HEK293 (cell line): Measurements from ENCODE around the gene FAM168B.

Experiments used
- KLF9 ChIP-seq: fragments of 450-650 bp; formaldehyde crosslinking; IDR thresholded peaks from 2 replicates; pipeline ENCODE4 v1.5.1; 2016; ENCODE audit warnings: missing biosample characterization, missing genetic modification characterization, low read depth
- ZBTB20 ChIP-seq: fragments of 450-650 bp; formaldehyde crosslinking; IDR thresholded peaks from 2 replicates; pipeline ENCODE4 v1.5.1; 2016; ENCODE audit warnings: missing biosample characterization, missing genetic modification characterization
- ZNF114 ChIP-seq: fragments of 450-650 bp; formaldehyde crosslinking; IDR thresholded peaks from 2 replicates; pipeline ENCODE4 v1.5.0; 2017; ENCODE audit warnings: missing biosample characterization, missing genetic modification characterization
- ZNF132 ChIP-seq: fragments of 450-650 bp; formaldehyde crosslinking; IDR thresholded peaks from 2 replicates; pipeline ENCODE4 v1.5.1; 2017; ENCODE audit warnings: missing biosample characterization, missing genetic modification characterization, borderline replicate concordance
- ZNF19 ChIP-seq: fragments of 450-650 bp; formaldehyde crosslinking; IDR thresholded peaks from 2 replicates; pipeline ENCODE4; 2016; ENCODE audit warnings: missing biosample characterization, missing genetic modification characterization, low read depth
- ZNF302 ChIP-seq: fragments of 450-650 bp; formaldehyde crosslinking; IDR thresholded peaks from 2 replicates; pipeline ENCODE4 v1.5.1; 2016; ENCODE audit warnings: missing biosample characterization, missing genetic modification characterization, low read depth
- TF ChIP-seq, protein P1 (sequence below): fragments of 450-650 bp; formaldehyde crosslinking; conservative IDR thresholded peaks from 2 replicates; pipeline ENCODE4 v1.5.1; 2016; ENCODE audit warnings: low read depth, missing biosample characterization, missing genetic modification characterization
- TF ChIP-seq, protein P2 (sequence below): fragments of 450-650 bp; formaldehyde crosslinking; IDR thresholded peaks from 2 replicates; pipeline ENCODE4 v1.5.1; 2016; ENCODE audit warnings: missing biosample characterization, missing genetic modification characterization

Gene FAM168B

DNA sequence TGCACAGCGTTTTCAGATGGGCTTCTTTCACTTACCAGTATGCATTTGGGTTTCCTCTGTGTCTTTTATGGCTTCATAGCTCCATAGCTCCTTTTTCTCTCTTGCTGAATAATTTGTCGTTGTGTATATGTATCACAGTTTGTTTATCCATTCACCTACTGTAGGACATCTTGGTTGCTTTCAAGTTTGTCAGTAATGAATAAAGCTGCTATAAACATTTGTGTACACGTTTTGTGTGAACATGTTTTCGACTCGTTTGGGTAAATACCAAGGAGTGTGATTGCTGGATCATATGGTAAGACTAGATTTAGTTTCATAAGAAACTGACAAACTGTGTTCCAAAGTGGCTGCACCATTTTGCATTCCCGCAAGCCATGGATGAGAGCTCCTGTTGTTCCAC lies 94.7 kb downstream of the FAM168B start (continued):
- TF ChIP-seq, protein P1, sequence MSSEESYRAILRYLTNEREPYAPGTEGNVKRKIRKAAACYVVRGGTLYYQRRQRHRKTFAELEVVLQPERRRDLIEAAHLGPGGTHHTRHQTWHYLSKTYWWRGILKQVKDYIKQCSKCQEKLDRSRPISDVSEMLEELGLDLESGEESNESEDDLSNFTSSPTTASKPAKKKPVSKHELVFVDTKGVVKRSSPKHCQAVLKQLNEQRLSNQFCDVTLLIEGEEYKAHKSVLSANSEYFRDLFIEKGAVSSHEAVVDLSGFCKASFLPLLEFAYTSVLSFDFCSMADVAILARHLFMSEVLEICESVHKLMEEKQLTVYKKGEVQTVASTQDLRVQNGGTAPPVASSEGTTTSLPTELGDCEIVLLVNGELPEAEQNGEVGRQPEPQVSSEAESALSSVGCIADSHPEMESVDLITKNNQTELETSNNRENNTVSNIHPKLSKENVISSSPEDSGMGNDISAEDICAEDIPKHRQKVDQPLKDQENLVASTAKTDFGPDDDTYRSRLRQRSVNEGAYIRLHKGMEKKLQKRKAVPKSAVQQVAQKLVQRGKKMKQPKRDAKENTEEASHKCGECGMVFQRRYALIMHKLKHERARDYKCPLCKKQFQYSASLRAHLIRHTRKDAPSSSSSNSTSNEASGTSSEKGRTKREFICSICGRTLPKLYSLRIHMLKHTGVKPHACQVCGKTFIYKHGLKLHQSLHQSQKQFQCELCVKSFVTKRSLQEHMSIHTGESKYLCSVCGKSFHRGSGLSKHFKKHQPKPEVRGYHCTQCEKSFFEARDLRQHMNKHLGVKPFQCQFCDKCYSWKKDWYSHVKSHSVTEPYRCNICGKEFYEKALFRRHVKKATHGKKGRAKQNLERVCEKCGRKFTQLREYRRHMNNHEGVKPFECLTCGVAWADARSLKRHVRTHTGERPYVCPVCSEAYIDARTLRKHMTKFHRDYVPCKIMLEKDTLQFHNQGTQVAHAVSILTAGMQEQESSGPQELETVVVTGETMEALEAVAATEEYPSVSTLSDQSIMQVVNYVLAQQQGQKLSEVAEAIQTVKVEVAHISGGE = no peak
- TF ChIP-seq ZNF302 (tag by site-specific recombination) (no peak), ZNF114 (tag by site-specific recombination) (no peak), ZNF132 (no peak), ZNF19 (tag by site-specific recombination) (no peak), ZBTB20 (tag by site-specific recombination) (no peak), KLF9 (no peak)
- TF ChIP-seq, protein P2, sequence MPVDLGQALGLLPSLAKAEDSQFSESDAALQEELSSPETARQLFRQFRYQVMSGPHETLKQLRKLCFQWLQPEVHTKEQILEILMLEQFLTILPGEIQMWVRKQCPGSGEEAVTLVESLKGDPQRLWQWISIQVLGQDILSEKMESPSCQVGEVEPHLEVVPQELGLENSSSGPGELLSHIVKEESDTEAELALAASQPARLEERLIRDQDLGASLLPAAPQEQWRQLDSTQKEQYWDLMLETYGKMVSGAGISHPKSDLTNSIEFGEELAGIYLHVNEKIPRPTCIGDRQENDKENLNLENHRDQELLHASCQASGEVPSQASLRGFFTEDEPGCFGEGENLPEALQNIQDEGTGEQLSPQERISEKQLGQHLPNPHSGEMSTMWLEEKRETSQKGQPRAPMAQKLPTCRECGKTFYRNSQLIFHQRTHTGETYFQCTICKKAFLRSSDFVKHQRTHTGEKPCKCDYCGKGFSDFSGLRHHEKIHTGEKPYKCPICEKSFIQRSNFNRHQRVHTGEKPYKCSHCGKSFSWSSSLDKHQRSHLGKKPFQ (tag by site-specific recombination) = no peak
- TF ChIP-seq, all 188 proteins: peak for 0
